Body of pancreas (tissue), 4 donors: Measurements from ENCODE around the gene ZNF839. TPM values are rescaled to one million over a fixed set of nuclear protein-coding genes. Genes with fewer than 3 reads are reported as not detected.
A peak's percentile ranks its signal among the peaks of the same experiment; 100 is the strongest.

ENCODE experiments used
- ATAC-seq: fragments of 150-250 bp; one replicate; pipeline ENCODE4 v1.9.1; 2016
- DNase-seq, 4 donors: peaks; one replicate each; pipeline ENCODE4 v3.0.0-alpha.2; 2019
- H3K27ac ChIP-seq, 4 donors: fragments of 200-600 bp; sonication (generic); 1 replicate in 3 of 4; 2 replicates in 1 of 4; pipeline versions ENCODE4 v1.5.1 to v1.6.1; 2016 to 2019; ENCODE audit warnings: mild to moderate bottlenecking in 1 of 4, mixed read lengths in 1 of 4, moderate library complexity in 1 of 4
- H3K27me3 ChIP-seq, 2 donors: fragments of 200-600 bp; sonication (generic); one replicate each; pipeline ENCODE4 v1.6.0; 2016; ENCODE audit warnings: mild to moderate bottlenecking in 1 of 2
- H3K36me3 ChIP-seq, 2 donors: fragments of 200-600 bp; sonication (generic); replicated peaks in 1 of 2; 2 replicates each; pipeline ENCODE4 v1.5.1; 2016; ENCODE audit warnings: low read depth in 2 of 2; ENCODE audit not compliant: insufficient read depth in 1 of 2
- H3K4me1 ChIP-seq: fragments of 200-600 bp; sonication (generic); one replicate; pipeline ENCODE4 v1.6.0; 2016
- H3K4me3 ChIP-seq, 2 donors: fragments of 200-600 bp; sonication (generic); 1 replicate in 1 of 2; 2 replicates in 1 of 2; pipeline ENCODE4 v1.5.1; 2016 to 2019
- H3K9me3 ChIP-seq, 3 donors: fragments of 200-600 bp; sonication (generic); 1 replicate in 2 of 3; 2 replicates in 1 of 3; pipeline ENCODE4 v1.5.1; 2016
- CTCF ChIP-seq, 7 experiments: fragments of 450-650 bp in 4 of 7; fragments of 200-600 bp in 3 of 7; sonication (generic) in 3 of 7; IDR thresholded peaks; one replicate each; pipeline ENCODE4 v1.5.1; 2016 to 2019; ENCODE audit warnings: antibody characterized with exemption in 7 of 7
- POLR2A ChIP-seq, 3 donors: fragments of 450-650 bp; IDR thresholded peaks; one replicate each; pipeline ENCODE4 v1.6.1; 2016; ENCODE audit warnings: antibody characterized with exemption in 3 of 3, mild to moderate bottlenecking in 2 of 3
- WGBS, 2 donors: methylation state at CpG; one replicate each; pipeline ENCODE4 v1.1.5; 2017; 5-methylcytosine and 5-hydroxymethylcytosine counted together
- intact Hi-C: fragments of 100-400 bp; cut with DNase I; formaldehyde crosslinking; loops from one replicate; pipeline ENCODE4 v1.15.1; 2023
- total RNA-seq, 2 donors: library from RNA; depleted of rRNA; stranded (reverse); fragments of >200 nt; gene quantifications; one replicate each; pipeline ENCODE4 v1.1.0, GENCODE V29; 2016

Gene ZNF839
- total RNA-seq, 2 donors from 2014 or later = 8.0 to 22.1 TPM

- TF ChIP-seq POLR2A (IDR thresholded peaks at IDR 0.05) (no peak), CTCF (IDR thresholded peaks at IDR 0.05) (no peak)
- Histone ChIP-seq H3K36me3 (no peaks in the 10 kb centered on the region), H3K27me3 (no peaks in the 10 kb centered on the region), H3K4me1 (no peaks in the 10 kb centered on the region), H3K27ac (no peak overlapping the region), H3K9me3 (no peaks in the 10 kb centered on the region), H3K4me3 (no peak overlapping the region)
- intact Hi-C loops = no loop called here
- no peak for DNase-seq
- ATAC-seq = no peak
Measured at GRCh38 chr14:102387086-102387485, 67.5 kb downstream of the ZNF839 start.

- WGBS, 2 donors = 89 to 90% methylated on average over 2 of the region's 2 CpGs
- H3K4me1 ChIP-seq = peaks cover 7% of the 10 kb centered on the region
- H3K9me3 ChIP-seq = no peaks in the 10 kb centered on the region
- H3K36me3 ChIP-seq = no peaks in the 10 kb centered on the region
- TF ChIP-seq CTCF (IDR thresholded peaks at IDR 0.05) (no peak), POLR2A (IDR thresholded peaks at IDR 0.05) (no peak)
- peak overlapping the region in 2 of 4 donors; percentile 35 to 57 for H3K27ac ChIP-seq
- no peaks in the 10 kb centered on the region for H3K27me3 ChIP-seq
- ATAC-seq = no peak
- intact Hi-C loops = no loop called here
- no peak overlapping the region for H3K4me3 ChIP-seq
- DNase-seq = no peak
Measured at GRCh38 chr14:102389246-102389645, 69.7 kb downstream of the ZNF839 start.

GRCh38 chr14:102390064-102390855, 70.7 kb downstream of the ZNF839 start:
- Histone ChIP-seq H3K36me3 (no peaks in the 10 kb centered on the region), H3K4me3 (no peak overlapping the region), H3K9me3 (no peaks in the 10 kb centered on the region), H3K4me1 (peaks cover 7% of the 10 kb centered on the region), H3K27ac (peak overlapping the region in 3 of 4 donors; percentile 35 to 57 (median 57)), H3K27me3 (no peaks in the 10 kb centered on the region)
- DNase-seq = no peak
- WGBS, 2 donors = 67 to 68% methylated on average over 2 of the region's 2 CpGs
- intact Hi-C loops = no loop called here
- TF ChIP-seq CTCF (IDR thresholded peaks at IDR 0.05) = no peak
- TF ChIP-seq POLR2A (IDR thresholded peaks at IDR 0.05) = no peak
- peak; percentile 50 for ATAC-seq

Other genes with a start within 250 kb of the ZNF839 start
- gene HSP90AA1, start 232.7 kb upstream of the ZNF839 start, total RNA-seq = 100 to 1,000 TPM; 197 to 251 TPM
- gene WDR20, start 179.8 kb upstream of the ZNF839 start, total RNA-seq = 10 to 100 TPM; 12.2 to 15.5 TPM
- 10 to 100 TPM; 14.3 to 18.5 TPM for gene MOK, start 14.6 kb upstream of the ZNF839 start, total RNA-seq
- 10 to 100 TPM; 25.1 to 27.2 TPM for gene CINP, start 43.1 kb downstream of the ZNF839 start, total RNA-seq
- gene TECPR2, start 43.2 kb downstream of the ZNF839 start, total RNA-seq = 10 to 100 TPM in 1 of 2 donors, 1 to 10 TPM in 1; 7.0 to 51.4 TPM
- 10 to 100 TPM; 49.8 to 87.7 TPM for gene ANKRD9, start 190.0 kb downstream of the ZNF839 start, total RNA-seq